Neural progenitor cell (in vitro differentiated cells): ENCODE results near the gene PLA2G4B. TPM values are rescaled to one million over a fixed set of nuclear protein-coding genes. Genes with fewer than 3 reads are reported as not detected.

Source experiments
- DNase-seq: peaks from one replicate; pipeline ENCODE4 v3.0.0-alpha.2; 2016; ENCODE audit warnings: low spot score
- H2AFZ ChIP-seq: fragments of 200-600 bp; sonication (generic); replicated peaks from 2 replicates; pipeline ENCODE4 v1.6.1; 2016; ENCODE audit warnings: antibody characterized with exemption
- H3F3A ChIP-seq: fragments of 200-600 bp; sonication (generic); 2 replicates; pipeline ENCODE4 v1.6.1; 2016; ENCODE audit warnings: antibody characterized with exemption, low read depth
- H3K27ac ChIP-seq: fragments of 200-600 bp; sonication (generic); 2 replicates; pipeline ENCODE4 v1.5.1; 2016; ENCODE audit warnings: mild to moderate bottlenecking
- H3K27me3 ChIP-seq: fragments of 200-600 bp; sonication (generic); 2 replicates; pipeline ENCODE4 v1.6.1; 2016; ENCODE audit warnings: mild to moderate bottlenecking, moderate library complexity
- H3K36me3 ChIP-seq: fragments of 200-600 bp; sonication (generic); 2 replicates; pipeline ENCODE4 v1.5.1; 2016
- H3K4me1 ChIP-seq: fragments of 200-600 bp; sonication (generic); 2 replicates; pipeline ENCODE4 v1.6.1; 2016; ENCODE audit warnings: mixed run types
- H3K4me2 ChIP-seq: fragments of 200-600 bp; sonication (generic); 2 replicates; pipeline ENCODE4 v1.6.1; 2016
- H3K4me3 ChIP-seq: fragments of 200-600 bp; sonication (generic); 2 replicates; pipeline ENCODE4 v1.5.1; 2016
- H3K79me2 ChIP-seq: fragments of 200-600 bp; sonication (generic); 2 replicates; pipeline ENCODE4 v1.6.1; 2016; ENCODE audit warnings: low read depth
- H3K9ac ChIP-seq: fragments of 200-600 bp; sonication (generic); 2 replicates; pipeline ENCODE4 v1.6.1; 2016
- H3K9me3 ChIP-seq: fragments of 200-600 bp; sonication (generic); 2 replicates; pipeline ENCODE4 v1.5.1; 2016; ENCODE audit warnings: low read depth
- H4K20me1 ChIP-seq: fragments of 200-600 bp; sonication (generic); 2 replicates; pipeline ENCODE4 v1.6.1; 2016; ENCODE audit warnings: low read depth
- H3K27ac Mint-ChIP-seq: 3 replicates; pipeline ENCODE4 v1.8.0; 2021; ENCODE audit warnings: mixed read lengths
- H3K27me3 Mint-ChIP-seq: 2 replicates; pipeline ENCODE4 v1.8.0; 2022; ENCODE audit warnings: low read depth, mild to moderate bottlenecking, inconsistent platforms, moderate library complexity, mixed read lengths; ENCODE audit not compliant: insufficient read depth
- H3K36me3 Mint-ChIP-seq: 3 replicates; pipeline ENCODE4 v1.8.0; 2021; ENCODE audit warnings: mixed read lengths
- H3K4me1 Mint-ChIP-seq: 3 replicates; pipeline ENCODE4 v1.8.0; 2021; ENCODE audit warnings: mixed read lengths
- H3K4me3 Mint-ChIP-seq: 3 replicates; pipeline ENCODE4 v1.8.0; 2021; ENCODE audit warnings: mild to moderate bottlenecking, moderate library complexity, mixed read lengths
- H3K9me3 Mint-ChIP-seq: 3 replicates; pipeline ENCODE4 v1.8.0; 2020; ENCODE audit warnings: mixed read lengths
- EZH2 ChIP-seq: fragments of 200-600 bp; sonication (generic); IDR thresholded peaks from 2 replicates; pipeline ENCODE4 v1.6.1; 2017; ENCODE audit warnings: antibody characterized with exemption, mild to moderate bottlenecking, moderate library complexity
- EZH2phosphoT487 ChIP-seq: fragments of 200-600 bp; sonication (generic); IDR thresholded peaks from 2 replicates; pipeline ENCODE4 v1.6.1; 2017; ENCODE audit warnings: antibody characterized with exemption
- total RNA-seq: library from RNA; depleted of rRNA; stranded (reverse); fragments of >200 nt; gene quantifications from 2 replicates; pipeline ENCODE4 v1.2.3, GENCODE V29; 2015; ENCODE audit warnings: low replicate concordance
- TF ChIP-seq, protein P1 (sequence below): fragments of 200-600 bp; sonication (generic); IDR thresholded peaks from 2 replicates; pipeline ENCODE4 v1.5.1; 2017; ENCODE audit warnings: antibody characterized with exemption, mild to moderate bottlenecking

The PLA2G4B gene
- total RNA-seq, 1 donor from 2014 or later = 2.0 TPM

GRCh38 chr15:41893422-41894250 lies 55.0 kb downstream of the PLA2G4B start, which contains the start of gene SPTBN5:
TSS of gene SPTBN5 (minus strand) at chr15:41894053. CDS start at chr15:41893497, 556 bp downstream.
- H3K4me2 ChIP-seq = no peak within 1 kb of the TSS
- H3K27me3 ChIP-seq = no peaks in the 10 kb centered on the region
- H3K27me3 Mint-ChIP-seq = peaks cover 7% of the 10 kb centered on the region
- H2AFZ ChIP-seq = no peak within 1 kb of the TSS
- H3K79me2 ChIP-seq = no peaks in the 10 kb centered on the region
- H3K27ac ChIP-seq = no peak within 1 kb of the TSS
- no peak for DNase-seq
- no peaks in the 10 kb centered on the region for H4K20me1 ChIP-seq
- peaks cover 22% of the 10 kb centered on the region for H3K4me1 Mint-ChIP-seq
- TF ChIP-seq, protein P1, sequence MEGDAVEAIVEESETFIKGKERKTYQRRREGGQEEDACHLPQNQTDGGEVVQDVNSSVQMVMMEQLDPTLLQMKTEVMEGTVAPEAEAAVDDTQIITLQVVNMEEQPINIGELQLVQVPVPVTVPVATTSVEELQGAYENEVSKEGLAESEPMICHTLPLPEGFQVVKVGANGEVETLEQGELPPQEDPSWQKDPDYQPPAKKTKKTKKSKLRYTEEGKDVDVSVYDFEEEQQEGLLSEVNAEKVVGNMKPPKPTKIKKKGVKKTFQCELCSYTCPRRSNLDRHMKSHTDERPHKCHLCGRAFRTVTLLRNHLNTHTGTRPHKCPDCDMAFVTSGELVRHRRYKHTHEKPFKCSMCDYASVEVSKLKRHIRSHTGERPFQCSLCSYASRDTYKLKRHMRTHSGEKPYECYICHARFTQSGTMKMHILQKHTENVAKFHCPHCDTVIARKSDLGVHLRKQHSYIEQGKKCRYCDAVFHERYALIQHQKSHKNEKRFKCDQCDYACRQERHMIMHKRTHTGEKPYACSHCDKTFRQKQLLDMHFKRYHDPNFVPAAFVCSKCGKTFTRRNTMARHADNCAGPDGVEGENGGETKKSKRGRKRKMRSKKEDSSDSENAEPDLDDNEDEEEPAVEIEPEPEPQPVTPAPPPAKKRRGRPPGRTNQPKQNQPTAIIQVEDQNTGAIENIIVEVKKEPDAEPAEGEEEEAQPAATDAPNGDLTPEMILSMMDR = no peak
- TF ChIP-seq EZH2phosphoT487 (no peak), EZH2 (no peak)
- H3K9me3 ChIP-seq = no peaks in the 10 kb centered on the region
- no peaks in the 10 kb centered on the region for H3K36me3 Mint-ChIP-seq
- H3K4me3 ChIP-seq = no peak within 1 kb of the TSS
- no peaks in the 10 kb centered on the region for H3K36me3 ChIP-seq
- peaks cover 18% of the 10 kb centered on the region for H3K4me1 ChIP-seq
- peaks cover 12% of the 10 kb centered on the region for H3F3A ChIP-seq
- H3K9me3 Mint-ChIP-seq = no peaks in the 10 kb centered on the region
- no peak within 1 kb of the TSS for H3K9ac ChIP-seq
- H3K27ac Mint-ChIP-seq = no peak within 1 kb of the TSS
- H3K4me3 Mint-ChIP-seq = no peak within 1 kb of the TSS

DNA sequence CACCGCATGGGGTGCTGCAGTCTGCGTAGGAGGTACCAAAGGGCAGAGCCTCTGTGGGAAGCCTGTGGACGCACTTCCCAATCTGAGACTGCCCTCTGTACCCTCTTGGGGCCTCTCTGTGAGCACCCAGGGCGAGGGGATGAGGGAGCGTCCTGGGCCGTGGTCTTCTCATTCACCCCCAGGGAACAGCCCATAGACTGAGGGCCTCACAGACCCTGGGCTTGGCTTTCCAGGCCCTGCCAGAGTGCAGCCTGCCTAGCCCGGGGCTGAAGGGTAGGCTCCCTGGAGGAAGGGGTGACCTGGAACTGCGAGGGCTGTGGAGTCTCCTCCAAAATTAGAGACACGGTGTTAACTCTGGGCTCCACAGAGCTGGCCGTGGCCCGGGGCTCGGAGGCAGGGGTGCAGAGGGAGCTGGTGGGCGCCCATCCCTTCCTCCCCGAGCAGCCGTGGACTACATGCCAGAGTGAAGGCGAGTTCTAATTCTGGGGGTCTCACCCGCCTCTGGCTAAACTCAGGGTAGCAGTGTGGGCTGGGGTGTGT lies 55.7 kb downstream of the PLA2G4B start:
- peaks cover 12% of the 10 kb centered on the region for H3F3A ChIP-seq
- Mint-ChIP-seq H3K27me3 (peaks cover 5% of the 10 kb centered on the region), H3K9me3 (no peaks in the 10 kb centered on the region), H3K36me3 (no peaks in the 10 kb centered on the region), H3K4me1 (peaks cover 22% of the 10 kb centered on the region), H3K27ac (no peak overlapping the region), H3K4me3 (no peak overlapping the region)
- H3K27ac ChIP-seq = no peak overlapping the region
- H3K36me3 ChIP-seq = no peaks in the 10 kb centered on the region
- no peaks in the 10 kb centered on the region for H3K79me2 ChIP-seq
- no peak overlapping the region for H3K9ac ChIP-seq
- no peak for DNase-seq
- no peak overlapping the region for H2AFZ ChIP-seq
- TF ChIP-seq EZH2phosphoT487 = no peak
- TF ChIP-seq, protein P1 = no peak
- TF ChIP-seq EZH2 = no peak
- H4K20me1 ChIP-seq = no peaks in the 10 kb centered on the region
- no peaks in the 10 kb centered on the region for H3K27me3 ChIP-seq
- peaks cover 18% of the 10 kb centered on the region for H3K4me1 ChIP-seq
- no peak overlapping the region for H3K4me3 ChIP-seq
- H3K9me3 ChIP-seq = no peaks in the 10 kb centered on the region
- no peak overlapping the region for H3K4me2 ChIP-seq

GRCh38 chr15:41894791-41895463 lies 56.3 kb downstream of the PLA2G4B start:
- Histone ChIP-seq H3K79me2 (no peaks in the 10 kb centered on the region), H3K27ac (no peak overlapping the region), H3K4me3 (no peak overlapping the region), H3K9ac (no peak overlapping the region), H2AFZ (no peak overlapping the region), H3K9me3 (no peaks in the 10 kb centered on the region), H3K27me3 (no peaks in the 10 kb centered on the region), H3K4me1 (peaks cover 18% of the 10 kb centered on the region), H3F3A (peaks cover 12% of the 10 kb centered on the region), H4K20me1 (no peaks in the 10 kb centered on the region), H3K36me3 (no peaks in the 10 kb centered on the region), H3K4me2 (no peak overlapping the region)
- H3K36me3 Mint-ChIP-seq = no peaks in the 10 kb centered on the region
- TF ChIP-seq, protein P1 = no peak
- DNase-seq = no peak
- H3K4me1 Mint-ChIP-seq = peaks cover 22% of the 10 kb centered on the region
- no peak overlapping the region for H3K4me3 Mint-ChIP-seq
- H3K9me3 Mint-ChIP-seq = no peaks in the 10 kb centered on the region
- H3K27me3 Mint-ChIP-seq = peaks cover 5% of the 10 kb centered on the region
- peak overlapping the region; percentile 53 for H3K27ac Mint-ChIP-seq
